Measurements from ENCODE around the gene UBE3D. TPM values are rescaled to one million over a fixed set of nuclear protein-coding genes. Genes with fewer than 3 reads are reported as not detected.
A peak's percentile ranks its signal among the peaks of the same experiment; 100 is the strongest.

Gene UBE3D
- total and polyA plus RNA-seq, 2 of the 4 experiments (the other 2 are of a cell fraction): 3.2 to 6.3 TPM

GRCh38 chr6:82924799-82925535 is 140.7 kb downstream of the UBE3D start:
- Histone ChIP-seq H3K56ac (ENCODE audit: extremely low read depth, insufficient read depth, low read length) (no peak overlapping the region), H3K9me3 (ENCODE audit: control insufficient read depth, insufficient read depth, low read length) (no peaks in the 10 kb centered on the region), H4K91ac (ENCODE audit: insufficient read depth, low read depth, low read length) (no peak overlapping the region), H3K9ac (ENCODE audit: low read depth, low read length) (no peak overlapping the region), H4K20me1 (ENCODE audit: insufficient read depth, low read length) (no peaks in the 10 kb centered on the region), H3K4me2 (ENCODE audit: low read depth, low read length) (no peak overlapping the region), H3K27ac (ENCODE audit: insufficient read depth, low read length) (no peak overlapping the region), H4K8ac (ENCODE audit: low read depth in 2 of 2, low read length in 2 of 2) (no peak overlapping the region), H3K4me3 (ENCODE audit: insufficient read depth, low read depth, low read length) (no peak overlapping the region), H3K4ac (ENCODE audit: low read depth, low read length) (no peak overlapping the region), H3K18ac (ENCODE audit: low read depth, low read length) (no peak overlapping the region), H3K14ac (replicated peaks; ENCODE audit: low read depth, low read length) (no peak overlapping the region), H3K23ac (ENCODE audit: low read depth, low read length) (no peak overlapping the region), H2BK120ac (ENCODE audit: low read depth, low read length) (no peak overlapping the region), H2BK20ac (ENCODE audit: low read depth, low read length) (no peak overlapping the region), H3K9me1 (ENCODE audit: insufficient read depth, low read length) (no peaks in the 10 kb centered on the region), H2BK5ac (ENCODE audit: low read depth, low read length, poor library complexity, severe bottlenecking) (no peak overlapping the region), H3K79me1 (ENCODE audit: low read depth in 1 of 2, low read length in 2 of 2) (no peaks in the 10 kb centered on the region), H2BK15ac (ENCODE audit: low read depth, low read length) (no peak overlapping the region), H2AK9ac (replicated peaks; ENCODE audit: low read depth, low read length, poor library complexity) (no peak overlapping the region), H3K36me3 (ENCODE audit: control insufficient read depth, insufficient read depth, low read length) (no peaks in the 10 kb centered on the region), H3K4me1 (ENCODE audit: control insufficient read depth, insufficient read depth, low read length) (no peaks in the 10 kb centered on the region), H2AFZ (replicated peaks; ENCODE audit: low read length, poor library complexity) (no peak overlapping the region), H2AK5ac (ENCODE audit: low read depth, low read length) (no peak overlapping the region), H3K27me3 (ENCODE audit: control insufficient read depth, insufficient read depth, low read length) (no peaks in the 10 kb centered on the region), H4K5ac (ENCODE audit: low read depth, low read length) (no peak overlapping the region)
- peak; percentile 42 for ATAC-seq (ENCODE audit: low read depth)
- ChIA-PET POLR2A (ENCODE audit: unreplicated experiment) (no interaction called here), CTCF (interaction anchor here (1.5 kb wide), 1 partner anchor 10 kb away, joined by 3 read pairs; no protein-coding TSS in a partner anchor)
- in situ Hi-C loops (cut with MboI; ENCODE audit: low sequenced_read_pairs) (no loop called here), intact Hi-C loops (cut with micrococcal nuclease) (no loop called here), dilution Hi-C loops (cut with HindIII; ENCODE audit: low sequenced_read_pairs, unreplicated experiment) (no loop called here)
- WGBS, 2 experiments (ENCODE audit: extremely low coverage in 2 of 2, insufficient read length in 1 of 2): no CpG with 5 or more reads among the region's 3 CpGs
- peak; percentile 67 for DNase-seq
- no TSS peak for BruUV-seq (replicated peaks)
- TF ChIP-seq USF2 (IDR thresholded peaks at IDR 0.05; ENCODE audit: low read depth, low read length) (no peak), CEBPB (IDR thresholded peaks at IDR 0.05; ENCODE audit: low read depth, low read length) (peak; percentile 88), MAFK (IDR thresholded peaks at IDR 0.05; ENCODE audit: low read depth, low read length) (peak; percentile 97), BHLHE40 (IDR thresholded peaks at IDR 0.05; ENCODE audit: low read depth, low read length) (no peak), MAZ (IDR thresholded peaks at IDR 0.05; ENCODE audit: borderline replicate concordance, low read depth, low read length) (no peak)
- TF ChIP-seq, protein P1, sequence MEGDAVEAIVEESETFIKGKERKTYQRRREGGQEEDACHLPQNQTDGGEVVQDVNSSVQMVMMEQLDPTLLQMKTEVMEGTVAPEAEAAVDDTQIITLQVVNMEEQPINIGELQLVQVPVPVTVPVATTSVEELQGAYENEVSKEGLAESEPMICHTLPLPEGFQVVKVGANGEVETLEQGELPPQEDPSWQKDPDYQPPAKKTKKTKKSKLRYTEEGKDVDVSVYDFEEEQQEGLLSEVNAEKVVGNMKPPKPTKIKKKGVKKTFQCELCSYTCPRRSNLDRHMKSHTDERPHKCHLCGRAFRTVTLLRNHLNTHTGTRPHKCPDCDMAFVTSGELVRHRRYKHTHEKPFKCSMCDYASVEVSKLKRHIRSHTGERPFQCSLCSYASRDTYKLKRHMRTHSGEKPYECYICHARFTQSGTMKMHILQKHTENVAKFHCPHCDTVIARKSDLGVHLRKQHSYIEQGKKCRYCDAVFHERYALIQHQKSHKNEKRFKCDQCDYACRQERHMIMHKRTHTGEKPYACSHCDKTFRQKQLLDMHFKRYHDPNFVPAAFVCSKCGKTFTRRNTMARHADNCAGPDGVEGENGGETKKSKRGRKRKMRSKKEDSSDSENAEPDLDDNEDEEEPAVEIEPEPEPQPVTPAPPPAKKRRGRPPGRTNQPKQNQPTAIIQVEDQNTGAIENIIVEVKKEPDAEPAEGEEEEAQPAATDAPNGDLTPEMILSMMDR (conservative IDR thresholded peaks at IDR 0.05; ENCODE audit: low read depth, low read length): no peak

Measured in IMR-90 (cell line).